IMR-90 (cell line): ENCODE data around the gene COPZ2. TPM values are rescaled to one million over a fixed set of nuclear protein-coding genes. Genes with fewer than 3 reads are reported as not detected.
A peak's percentile ranks its signal among the peaks of the same experiment; 100 is the strongest.

Source experiments
- ATAC-seq: fragments of 200-7000 bp; cut with Tn5 transposase; 2 replicates; pipeline ENCODE4 v1.9.1; 2020; ENCODE audit warnings: low read depth, mild to moderate bottlenecking, moderate library complexity
- BruUV-seq: library from RNA; stranded (reverse); fragments of 400-500 nt; replicated peaks from 2 replicates; lab custom pipeline; 2021; lab: Mats Ljungman, UMichigan
- CTCF ChIA-PET: fragments of 300-600 bp; formaldehyde crosslinking; extraction: SDS; loops from one replicate; lab custom pipeline; 2021; ENCODE audit warnings: antibody characterized with exemption; lab: Yijun Ruan, JAX
- POLR2A ChIA-PET: fragments of 300-600 bp; sonication (Branson Sonifier 250); formaldehyde crosslinking; loops from one replicate; lab custom pipeline; 2022; ENCODE audit warnings: antibody characterized with exemption; ENCODE audit not compliant: unreplicated experiment; lab: Charles Lee
- DNase-seq: peaks from one replicate; pipeline ENCODE4 v3.0.0; 2013
- H2AFZ ChIP-seq: replicated peaks from 2 replicates; pipeline ENCODE3; 2013; ENCODE audit warnings: low read length, mild to moderate bottlenecking; ENCODE audit not compliant: poor library complexity
- H2AK5ac ChIP-seq: 2 replicates; pipeline ENCODE4 v1.6.1; 2013; ENCODE audit warnings: low read depth, low read length, inconsistent platforms
- H2AK9ac ChIP-seq: replicated peaks from 2 replicates; pipeline ENCODE3; 2013; ENCODE audit warnings: mild to moderate bottlenecking, low read depth, low read length, moderate library complexity; ENCODE audit not compliant: poor library complexity
- H2BK120ac ChIP-seq: 2 replicates; pipeline ENCODE4 v1.6.1; 2013; ENCODE audit warnings: low read depth, low read length, inconsistent platforms
- H2BK15ac ChIP-seq: 3 replicates; pipeline ENCODE4 v1.6.1; 2013; ENCODE audit warnings: low read depth, low read length, inconsistent platforms
- H2BK20ac ChIP-seq: 2 replicates; pipeline ENCODE4 v1.6.1; 2013; ENCODE audit warnings: low read depth, mild to moderate bottlenecking, inconsistent platforms, low read length, moderate library complexity
- H2BK5ac ChIP-seq: 2 replicates; pipeline ENCODE4 v1.6.1; 2013; ENCODE audit warnings: mild to moderate bottlenecking, low read depth, low read length, inconsistent platforms; ENCODE audit not compliant: poor library complexity, severe bottlenecking
- H3K14ac ChIP-seq: replicated peaks from 2 replicates; pipeline ENCODE4 v1.6.1; 2013; ENCODE audit warnings: low read depth, low read length, inconsistent platforms
- H3K18ac ChIP-seq: 2 replicates; pipeline ENCODE4 v1.6.1; 2013; ENCODE audit warnings: low read depth, low read length, control low read depth
- H3K23ac ChIP-seq: 2 replicates; pipeline ENCODE4 v1.6.1; 2013; ENCODE audit warnings: low read depth, low read length, inconsistent platforms
- H3K27ac ChIP-seq: 2 replicates; pipeline ENCODE4 v1.5.1; 2013; ENCODE audit warnings: mild to moderate bottlenecking, control low read depth, low read length; ENCODE audit not compliant: insufficient read depth
- H3K27me3 ChIP-seq: 2 replicates; pipeline ENCODE4 v1.6.1; 2013; ENCODE audit warnings: low read length; ENCODE audit not compliant: control insufficient read depth, insufficient read depth
- H3K36me3 ChIP-seq: 2 replicates; pipeline ENCODE4 v1.6.1; 2013; ENCODE audit warnings: low read length, mixed read lengths; ENCODE audit not compliant: control insufficient read depth, insufficient read depth
- H3K4ac ChIP-seq: 2 replicates; pipeline ENCODE4 v1.6.1; 2013; ENCODE audit warnings: low read depth, low read length, inconsistent platforms
- H3K4me1 ChIP-seq: 2 replicates; pipeline ENCODE4 v1.6.1; 2013; ENCODE audit warnings: low read length, mixed read lengths; ENCODE audit not compliant: control insufficient read depth, insufficient read depth
- H3K4me2 ChIP-seq: 2 replicates; pipeline ENCODE4 v1.6.1; 2013; ENCODE audit warnings: low read depth, mild to moderate bottlenecking, control low read depth, low read length, moderate library complexity
- H3K4me3 ChIP-seq: 2 replicates; pipeline ENCODE4 v1.5.1; 2013; ENCODE audit warnings: low read depth, mild to moderate bottlenecking, control low read depth, low read length, moderate library complexity; ENCODE audit not compliant: insufficient read depth
- H3K56ac ChIP-seq: 2 replicates; pipeline ENCODE4 v1.6.1; 2013; ENCODE audit warnings: low read length, inconsistent platforms; ENCODE audit not compliant: insufficient read depth; ENCODE audit errors: extremely low read depth
- H3K79me1 ChIP-seq, 2 experiments: 2 replicates each; pipeline ENCODE4 v1.6.1; 2013; ENCODE audit warnings: low read length in 2 of 2, inconsistent platforms in 1 of 2, low read depth in 1 of 2
- H3K9ac ChIP-seq: 2 replicates; pipeline ENCODE4 v1.6.1; 2013; ENCODE audit warnings: low read depth, low read length, control low read depth
- H3K9me1 ChIP-seq: 2 replicates; pipeline ENCODE4 v1.6.1; 2013; ENCODE audit warnings: low read length, inconsistent platforms; ENCODE audit not compliant: insufficient read depth
- H3K9me3 ChIP-seq: 2 replicates; pipeline ENCODE4 v1.6.1; 2013; ENCODE audit warnings: low read length; ENCODE audit not compliant: control insufficient read depth, insufficient read depth
- H4K20me1 ChIP-seq: 2 replicates; pipeline ENCODE4 v1.6.1; 2013; ENCODE audit warnings: low read length, inconsistent platforms; ENCODE audit not compliant: insufficient read depth
- H4K5ac ChIP-seq: 2 replicates; pipeline ENCODE4 v1.6.1; 2013; ENCODE audit warnings: mild to moderate bottlenecking, low read depth, low read length, control low read depth
- H4K8ac ChIP-seq, 2 experiments: 2 replicates each; pipeline ENCODE4 v1.6.1; 2013; ENCODE audit warnings: low read depth in 2 of 2, low read length in 2 of 2, control low read depth in 1 of 2, inconsistent platforms in 1 of 2
- H4K91ac ChIP-seq: 2 replicates; pipeline ENCODE4 v1.6.1; 2013; ENCODE audit warnings: low read depth, low read length, inconsistent platforms; ENCODE audit not compliant: insufficient read depth
- BHLHE40 ChIP-seq: fragments of 150-350 bp; IDR thresholded peaks from 2 replicates; pipeline ENCODE4 v1.6.1; 2016; ENCODE audit warnings: mild to moderate bottlenecking, low read depth, low read length
- CEBPB ChIP-seq: IDR thresholded peaks from 2 replicates; pipeline ENCODE4 v1.6.1; 2012; ENCODE audit warnings: low read depth, low read length, improper control_type of control experiment
- CHD1 ChIP-seq: IDR thresholded peaks from 2 replicates; pipeline ENCODE4 v1.6.1; 2012; ENCODE audit warnings: low read depth, low read length, improper control_type of control experiment
- FOS ChIP-seq: fragments of 150-350 bp; IDR thresholded peaks from 2 replicates; pipeline ENCODE4 v1.6.1; 2016; ENCODE audit warnings: low read depth, low read length
- MAZ ChIP-seq: IDR thresholded peaks from 2 replicates; pipeline ENCODE4 v1.6.1; 2012; ENCODE audit warnings: low read depth, mild to moderate bottlenecking, low read length, improper control_type of control experiment, moderate library complexity, borderline replicate concordance
- NFE2L2 ChIP-seq: fragments of 150-350 bp; IDR thresholded peaks from 2 replicates; pipeline ENCODE4 v1.6.1; 2016; ENCODE audit warnings: low read depth, mild to moderate bottlenecking, low read length
- POLR2A ChIP-seq: IDR thresholded peaks from 2 replicates; pipeline ENCODE4 v1.6.1; 2012; ENCODE audit warnings: mild to moderate bottlenecking, low read depth, low read length
- RCOR1 ChIP-seq: IDR thresholded peaks from 2 replicates; pipeline ENCODE4 v1.6.1; 2012; ENCODE audit warnings: mild to moderate bottlenecking, low read length, improper control_type of control experiment; ENCODE audit not compliant: insufficient replicate concordance
- USF2 ChIP-seq: fragments of 150-350 bp; IDR thresholded peaks from 2 replicates; pipeline ENCODE4 v1.6.1; 2017; ENCODE audit warnings: mild to moderate bottlenecking, antibody characterized with exemption, low read length, low read depth
- WGBS, 2 experiments: methylation state at CpG; one replicate each; pipeline versions ENCODE4 v1.1.5 to v1.1.7; 2013; ENCODE audit warnings: missing lambda C conversion rate in 2 of 2; ENCODE audit not compliant: insufficient read length in 1 of 2; ENCODE audit errors: extremely low coverage in 2 of 2; 5-methylcytosine and 5-hydroxymethylcytosine counted together
- dilution Hi-C: fragments of 300-500 bp; cut with HindIII; formaldehyde crosslinking; loops from one replicate; pipeline ENCODE4 v1.14.3; 2018; ENCODE audit warnings: low sequenced_read_pairs; ENCODE audit not compliant: unreplicated experiment
- in situ Hi-C: fragments of 300-500 bp; cut with MboI; formaldehyde crosslinking; loops from 3 replicates; pipeline ENCODE4 v1.14.3; 2019; ENCODE audit warnings: low sequenced_read_pairs, inconsistent platforms, mixed read lengths
- intact Hi-C: fragments of 100-400 bp; cut with micrococcal nuclease; formaldehyde crosslinking; loops from 2 replicates; pipeline ENCODE4 v1.10.0; 2022
- polyA plus RNA-seq, 3 experiments: library from polyadenylated mRNA; depleted of rRNA; stranded (reverse); fragments of >200 nt; gene quantifications; 2 replicates each; pipeline ENCODE4 v1.2.3, GENCODE V29; 2012; ENCODE audit warnings: low replicate concordance in 1 of 3
- total RNA-seq: library from RNA; depleted of rRNA; stranded (reverse); fragments of >200 nt; gene quantifications from 2 replicates; pipeline ENCODE4 v1.2.3, GENCODE V29; 2012

COPZ2 gene
- total and polyA plus RNA-seq, 2 of the 4 experiments (the other 2 are of a cell fraction): 41.0 to 86.1 TPM

- intact Hi-C loops (no loop called here), in situ Hi-C loops (no loop called here), dilution Hi-C loops (no loop called here)
- Histone ChIP-seq H2AFZ (peak overlapping the region; percentile 61), H3K36me3 (peaks cover 78% of the 10 kb centered on the region), H2BK5ac (peak overlapping the region; percentile 63), H3K4me3 (no peak overlapping the region), H4K5ac (peak overlapping the region; percentile 62), H3K4me1 (peaks cover 50% of the 10 kb centered on the region), H2BK120ac (peak overlapping the region; percentile 96), H3K56ac (peak overlapping the region; percentile 38; the same call in 1 of the 2 replicates), H3K79me1 (peaks cover 46 to 99% of the 10 kb centered on the region in 2 experiments), H2BK20ac (peak overlapping the region; percentile 92), H3K9me1 (peaks cover 52% of the 10 kb centered on the region), H3K4ac (peak overlapping the region; percentile 98), H3K4me2 (no peak overlapping the region), H3K27me3 (no peaks in the 10 kb centered on the region), H4K8ac (peak overlapping the region; percentile 61 to 91; a peak in 3 of 4 replicates), H2AK5ac (peak overlapping the region; percentile 94), H3K14ac (peak overlapping the region; percentile 95), H3K9me3 (no peaks in the 10 kb centered on the region), H3K18ac (peak overlapping the region; percentile 28; the same call in 1 of the 2 replicates), H2BK15ac (peak overlapping the region; percentile 78; the same call in 1 of the 3 replicates), H4K20me1 (peaks cover 54% of the 10 kb centered on the region), H3K9ac (peak overlapping the region; percentile 65; the same call in 1 of the 2 replicates), H3K27ac (peak overlapping the region; percentile 68), H3K23ac (peak overlapping the region; percentile 86), H4K91ac (peak overlapping the region; percentile 93), H2AK9ac (peak overlapping the region; percentile 94)
- ChIA-PET POLR2A (no interaction called here), CTCF (interaction anchor here (0.7 to 1.0 kb wide), 2 partner anchors 13 to 71 kb away, joined by 3 to 6 read pairs; no protein-coding TSS in a partner anchor)
- ATAC-seq: peak; percentile 24
- TF ChIP-seq MAZ (no peak), USF2 (0 out of 2 replicates have a peak, but pooled peaks have one; percentile 24), BHLHE40 (no peak), CHD1 (no peak), NFE2L2 (no peak), FOS (no peak), RCOR1 (no peak), POLR2A (peak; percentile 50; the same call in 1 of the 2 replicates), CEBPB (peak; percentile 95)
- DNase-seq: peak; percentile 92
- BruUV-seq: no TSS peak
- WGBS, 2 experiments: 40% methylated on average over 1 of the region's 5 CpGs; no CpG with 5 or more reads in 1 of the 2 experiments
These were observed 18.1 kb upstream of the COPZ2 start for GRCh38 chr17:48055531-48056245.
